ENCODE data around the gene PHTF2.

DNA sequence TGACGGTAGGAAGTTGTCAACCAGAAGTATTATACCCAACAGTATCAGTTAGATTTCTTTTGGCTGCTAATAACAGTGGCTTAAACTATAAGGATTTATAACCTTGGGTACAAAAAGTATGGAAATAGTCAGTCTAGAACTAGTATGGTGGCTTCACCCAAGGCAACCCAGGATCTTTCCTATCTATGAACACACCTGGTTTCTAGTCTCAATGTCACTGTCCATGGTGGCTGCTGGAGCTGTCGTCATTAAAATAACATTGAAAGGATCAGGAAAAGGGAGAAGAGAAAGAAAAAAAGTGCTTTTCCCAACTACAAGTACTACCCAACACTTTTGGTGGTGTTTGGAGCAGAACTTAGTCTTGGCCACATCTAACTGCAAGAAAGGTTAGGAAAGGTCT lies 27.7 kb downstream of the PHTF2 start:
- no peak for TF ChIP-seq POLR2A (IDR thresholded peaks at IDR 0.05)
- TF ChIP-seq, protein P1, sequence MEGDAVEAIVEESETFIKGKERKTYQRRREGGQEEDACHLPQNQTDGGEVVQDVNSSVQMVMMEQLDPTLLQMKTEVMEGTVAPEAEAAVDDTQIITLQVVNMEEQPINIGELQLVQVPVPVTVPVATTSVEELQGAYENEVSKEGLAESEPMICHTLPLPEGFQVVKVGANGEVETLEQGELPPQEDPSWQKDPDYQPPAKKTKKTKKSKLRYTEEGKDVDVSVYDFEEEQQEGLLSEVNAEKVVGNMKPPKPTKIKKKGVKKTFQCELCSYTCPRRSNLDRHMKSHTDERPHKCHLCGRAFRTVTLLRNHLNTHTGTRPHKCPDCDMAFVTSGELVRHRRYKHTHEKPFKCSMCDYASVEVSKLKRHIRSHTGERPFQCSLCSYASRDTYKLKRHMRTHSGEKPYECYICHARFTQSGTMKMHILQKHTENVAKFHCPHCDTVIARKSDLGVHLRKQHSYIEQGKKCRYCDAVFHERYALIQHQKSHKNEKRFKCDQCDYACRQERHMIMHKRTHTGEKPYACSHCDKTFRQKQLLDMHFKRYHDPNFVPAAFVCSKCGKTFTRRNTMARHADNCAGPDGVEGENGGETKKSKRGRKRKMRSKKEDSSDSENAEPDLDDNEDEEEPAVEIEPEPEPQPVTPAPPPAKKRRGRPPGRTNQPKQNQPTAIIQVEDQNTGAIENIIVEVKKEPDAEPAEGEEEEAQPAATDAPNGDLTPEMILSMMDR (IDR thresholded peaks at IDR 0.05), result no peak

Measured in transverse colon (tissue), 3 donors.